ENCODE measurements around the gene PLOD2.

The PLOD2 gene

GRCh38 chr3:146092230-146092629 is 68.8 kb downstream of the PLOD2 start:
- no peak for TF ChIP-seq CTCF (IDR thresholded peaks at IDR 0.05)

GRCh38 chr3:146091397-146091796 is 69.6 kb downstream of the PLOD2 start:
- TF ChIP-seq CTCF (IDR thresholded peaks at IDR 0.05) = no peak

GRCh38 chr3:146090521-146090920 is 70.5 kb downstream of the PLOD2 start:
- no peak for TF ChIP-seq CTCF (IDR thresholded peaks at IDR 0.05)

GRCh38 chr3:146088840-146089239 is 72.1 kb downstream of the PLOD2 start:
- no peak for TF ChIP-seq CTCF (IDR thresholded peaks at IDR 0.05)

GRCh38 chr3:146087116-146087515 is 73.9 kb downstream of the PLOD2 start:
- TF ChIP-seq CTCF (IDR thresholded peaks at IDR 0.05) = no peak

- no peak for TF ChIP-seq CTCF (IDR thresholded peaks at IDR 0.05)
These were observed 74.8 kb downstream of the PLOD2 start for GRCh38 chr3:146086211-146086610.

GRCh38 chr3:146085678-146086077 is 75.3 kb downstream of the PLOD2 start:
- no peak for TF ChIP-seq CTCF (IDR thresholded peaks at IDR 0.05)

- no peak for TF ChIP-seq CTCF (IDR thresholded peaks at IDR 0.05)
These were observed 80.4 kb downstream of the PLOD2 start for GRCh38 chr3:146080578-146080977.

All from LNCAP (cell line).